ENCODE data around the gene COX8A.

DNA sequence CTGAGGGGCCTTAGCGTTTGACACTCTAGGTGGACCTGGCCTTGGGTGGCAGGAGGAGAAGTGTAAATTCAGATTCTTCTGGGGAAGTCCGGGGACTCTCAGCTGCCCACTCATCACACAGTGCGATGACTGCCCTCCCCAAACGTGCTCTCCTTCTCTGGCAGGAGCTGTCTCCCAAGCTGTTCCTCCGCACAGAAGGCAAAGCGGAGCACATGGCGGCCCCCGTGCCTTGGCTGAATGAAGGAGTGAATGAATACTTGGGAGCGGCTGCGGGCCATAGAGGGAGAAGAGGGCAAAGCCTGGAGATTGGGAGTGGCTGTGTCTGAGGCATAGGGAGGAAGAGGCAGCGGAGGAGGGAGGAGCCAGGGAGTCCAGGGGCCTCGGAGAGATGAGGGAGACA lies 42.5 kb upstream of the COX8A start:
- TF ChIP-seq EZH2 (IDR thresholded peaks at IDR 0.05; ENCODE audit: low read depth, low read length, severe bottlenecking) (no peak), ASH2L (IDR thresholded peaks at IDR 0.05; ENCODE audit: low read length) (no peak), TEAD4 (IDR thresholded peaks at IDR 0.05; ENCODE audit: low read depth, low read length) (no peak), SIN3A (conservative IDR thresholded peaks at IDR 0.05 in 1 of 2, IDR thresholded peaks at IDR 0.05 in 1 of 2; ENCODE audit: low read depth in 1 of 2, low read length in 2 of 2) (no peak)
- TF ChIP-seq, protein P1, sequence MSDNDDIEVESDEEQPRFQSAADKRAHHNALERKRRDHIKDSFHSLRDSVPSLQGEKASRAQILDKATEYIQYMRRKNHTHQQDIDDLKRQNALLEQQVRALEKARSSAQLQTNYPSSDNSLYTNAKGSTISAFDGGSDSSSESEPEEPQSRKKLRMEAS (IDR thresholded peaks at IDR 0.05) = no peak
- TF ChIP-seq, protein P2, sequence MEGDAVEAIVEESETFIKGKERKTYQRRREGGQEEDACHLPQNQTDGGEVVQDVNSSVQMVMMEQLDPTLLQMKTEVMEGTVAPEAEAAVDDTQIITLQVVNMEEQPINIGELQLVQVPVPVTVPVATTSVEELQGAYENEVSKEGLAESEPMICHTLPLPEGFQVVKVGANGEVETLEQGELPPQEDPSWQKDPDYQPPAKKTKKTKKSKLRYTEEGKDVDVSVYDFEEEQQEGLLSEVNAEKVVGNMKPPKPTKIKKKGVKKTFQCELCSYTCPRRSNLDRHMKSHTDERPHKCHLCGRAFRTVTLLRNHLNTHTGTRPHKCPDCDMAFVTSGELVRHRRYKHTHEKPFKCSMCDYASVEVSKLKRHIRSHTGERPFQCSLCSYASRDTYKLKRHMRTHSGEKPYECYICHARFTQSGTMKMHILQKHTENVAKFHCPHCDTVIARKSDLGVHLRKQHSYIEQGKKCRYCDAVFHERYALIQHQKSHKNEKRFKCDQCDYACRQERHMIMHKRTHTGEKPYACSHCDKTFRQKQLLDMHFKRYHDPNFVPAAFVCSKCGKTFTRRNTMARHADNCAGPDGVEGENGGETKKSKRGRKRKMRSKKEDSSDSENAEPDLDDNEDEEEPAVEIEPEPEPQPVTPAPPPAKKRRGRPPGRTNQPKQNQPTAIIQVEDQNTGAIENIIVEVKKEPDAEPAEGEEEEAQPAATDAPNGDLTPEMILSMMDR (IDR thresholded peaks at IDR 0.05; ENCODE audit: control extremely low read depth in 1 of 3, insufficient read depth in 1 of 3, low read depth in 1 of 3, low read length in 3 of 3) = no peak
- TF ChIP-seq, protein P3, sequence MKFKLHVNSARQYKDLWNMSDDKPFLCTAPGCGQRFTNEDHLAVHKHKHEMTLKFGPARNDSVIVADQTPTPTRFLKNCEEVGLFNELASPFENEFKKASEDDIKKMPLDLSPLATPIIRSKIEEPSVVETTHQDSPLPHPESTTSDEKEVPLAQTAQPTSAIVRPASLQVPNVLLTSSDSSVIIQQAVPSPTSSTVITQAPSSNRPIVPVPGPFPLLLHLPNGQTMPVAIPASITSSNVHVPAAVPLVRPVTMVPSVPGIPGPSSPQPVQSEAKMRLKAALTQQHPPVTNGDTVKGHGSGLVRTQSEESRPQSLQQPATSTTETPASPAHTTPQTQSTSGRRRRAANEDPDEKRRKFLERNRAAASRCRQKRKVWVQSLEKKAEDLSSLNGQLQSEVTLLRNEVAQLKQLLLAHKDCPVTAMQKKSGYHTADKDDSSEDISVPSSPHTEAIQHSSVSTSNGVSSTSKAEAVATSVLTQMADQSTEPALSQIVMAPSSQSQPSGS (IDR thresholded peaks at IDR 0.05; ENCODE audit: low read length) = no peak
